Activated CD4-positive, alpha-beta memory T cell treated with anti-CD3 and anti-CD28 coated beads for 36 hours (primary cell): ENCODE results near the gene C12orf57. TPM values are rescaled to one million over a fixed set of nuclear protein-coding genes. Genes with fewer than 3 reads are reported as not detected.
A peak's percentile ranks its signal among the peaks of the same experiment; 100 is the strongest.

ENCODE experiments used
- CTCF ChIA-PET: fragments of 350-600 bp; sonication (Branson Sonifier 250); formaldehyde crosslinking; loops from one replicate; lab custom pipeline; 2021; ENCODE audit warnings: antibody characterized with exemption, inconsistent platforms; lab: Charles Lee
- POLR2A ChIA-PET: fragments of 350-600 bp; sonication (Branson Sonifier 250); formaldehyde crosslinking; loops from one replicate; lab custom pipeline; 2021; ENCODE audit warnings: antibody characterized with exemption; lab: Charles Lee
- DNase-seq: peaks from one replicate; pipeline ENCODE4 v3.0.0-alpha.2; 2020
- H3K27ac Mint-ChIP-seq: one replicate; pipeline ENCODE4 v1.8.0; 2021; ENCODE audit warnings: mixed read lengths
- H3K27me3 Mint-ChIP-seq: one replicate; pipeline ENCODE4 v1.8.0; 2021; ENCODE audit warnings: mixed read lengths
- H3K36me3 Mint-ChIP-seq: one replicate; pipeline ENCODE4 v1.8.0; 2021; ENCODE audit warnings: mixed read lengths
- H3K4me1 Mint-ChIP-seq: one replicate; pipeline ENCODE4 v1.8.0; 2021; ENCODE audit warnings: low read depth, mixed read lengths
- H3K4me3 Mint-ChIP-seq: one replicate; pipeline ENCODE4 v1.8.0; 2021; ENCODE audit warnings: mild to moderate bottlenecking, mixed read lengths
- H3K9me3 Mint-ChIP-seq: one replicate; pipeline ENCODE4 v1.8.0; 2021; ENCODE audit warnings: mixed read lengths
- intact Hi-C: fragments of 100-400 bp; cut with micrococcal nuclease; formaldehyde crosslinking; loops from one replicate; pipeline ENCODE4 v1.15.1; 2023
- total RNA-seq, 2 experiments: library from RNA; stranded (reverse); gene quantifications; one replicate each; pipeline ENCODE4 v1.2.3, GENCODE V29; 2021

The C12orf57 gene
- total RNA-seq, 2 experiments from 2014 or later = 257 to 272 TPM

- peaks cover 68% of the 10 kb centered on the region for H3K4me1 Mint-ChIP-seq
- DNase-seq = no peak
- H3K4me3 Mint-ChIP-seq = peak overlapping the region; percentile 90
- peaks cover 30% of the 10 kb centered on the region for H3K36me3 Mint-ChIP-seq
- no peaks in the 10 kb centered on the region for H3K9me3 Mint-ChIP-seq
- ChIA-PET CTCF (interaction anchor here (0.9 to 15.9 kb wide), 7 partner anchors 9 to 198 kb away, joined by 3 to 586 read pairs (median 10); partner anchors contain the start of gene LPCAT3), POLR2A (interaction anchor here (1.0 to 11.8 kb wide), 8 partner anchors 9 to 161 kb away, joined by 3 to 507 read pairs (median 12); partner anchors contain the start of genes C1RL, EMG1, PHB2 and SPSB2)
- peaks cover 6% of the 10 kb centered on the region for H3K27me3 Mint-ChIP-seq
- peak overlapping the region; percentile 100 for H3K27ac Mint-ChIP-seq
- intact Hi-C loops = no loop called here
Observed at GRCh38 chr12:6946920-6947374, 3.1 kb downstream of the C12orf57 start.

GRCh38 chr12:6947615-6948014, 3.8 kb downstream of the C12orf57 start:
- Mint-ChIP-seq H3K27me3 (peaks cover 6% of the 10 kb centered on the region), H3K9me3 (no peaks in the 10 kb centered on the region), H3K4me1 (peaks cover 63% of the 10 kb centered on the region), H3K27ac (peak overlapping the region; percentile 100), H3K36me3 (peaks cover 36% of the 10 kb centered on the region), H3K4me3 (peak overlapping the region; percentile 59)
- intact Hi-C loops = no loop called here
- CTCF ChIA-PET = interaction anchor here (0.9 to 15.9 kb wide), 5 partner anchors 10 to 71 kb away, joined by 4 to 586 read pairs (median 11); partner anchors contain the start of gene LPCAT3
- no peak for DNase-seq
- POLR2A ChIA-PET = interaction anchor here (1.0 to 11.8 kb wide), 5 partner anchors 10 to 66 kb away, joined by 3 to 507 read pairs (median 18); partner anchors contain the start of genes EMG1 and PHB2

- Mint-ChIP-seq H3K4me1 (peaks cover 55% of the 10 kb centered on the region), H3K27ac (peak overlapping the region; percentile 97), H3K9me3 (no peaks in the 10 kb centered on the region), H3K36me3 (peaks cover 43% of the 10 kb centered on the region), H3K4me3 (peak overlapping the region; percentile 70), H3K27me3 (no peaks in the 10 kb centered on the region)
- CTCF ChIA-PET = interaction anchor here (0.7 to 15.9 kb wide), 8 partner anchors 9 to 163 kb away, joined by 3 to 586 read pairs (median 6); partner anchors contain the start of gene LPCAT3
- POLR2A ChIA-PET = interaction anchor here (0.6 to 11.8 kb wide), 4 partner anchors 8 to 19 kb away, joined by 3 to 507 read pairs (median 4); no protein-coding TSS in a partner anchor
- intact Hi-C loops = no loop called here
- DNase-seq = peak; percentile 56
Observed at GRCh38 chr12:6948873-6949594, 5.2 kb downstream of the C12orf57 start.

- ChIA-PET POLR2A (interaction anchor here (1.4 to 11.8 kb wide), 3 partner anchors 10 to 18 kb away, joined by 9 to 507 read pairs (median 19); no protein-coding TSS in a partner anchor), CTCF (interaction anchor here (1.4 to 15.9 kb wide), 4 partner anchors 10 to 162 kb away, joined by 6 to 586 read pairs (median 10); no protein-coding TSS in a partner anchor)
- intact Hi-C loops = no loop called here
- Mint-ChIP-seq H3K27me3 (no peaks in the 10 kb centered on the region), H3K9me3 (no peaks in the 10 kb centered on the region), H3K27ac (peak overlapping the region; percentile 97), H3K36me3 (peaks cover 49% of the 10 kb centered on the region), H3K4me3 (peak overlapping the region; percentile 98), H3K4me1 (peaks cover 63% of the 10 kb centered on the region)
- DNase-seq = peak; percentile 61
Observed at GRCh38 chr12:6950401-6950801, 6.6 kb downstream of the C12orf57 start.

- CTCF ChIA-PET = interaction anchor here (0.6 to 15.9 kb wide), 4 partner anchors 9 to 157 kb away, joined by 3 to 586 read pairs (median 10); partner anchors contain the start of gene C1RL
- intact Hi-C loops = no loop called here
- POLR2A ChIA-PET = interaction anchor here (0.8 to 11.8 kb wide), 5 partner anchors 7 to 85 kb away, joined by 3 to 507 read pairs (median 19); partner anchors contain the start of genes C12orf57 and RNU7-1
- Mint-ChIP-seq H3K27ac (peak within 1 kb of the TSS; percentile 97), H3K27me3 (no peaks in the 10 kb centered on the region), H3K4me1 (peaks cover 63% of the 10 kb centered on the region), H3K9me3 (no peaks in the 10 kb centered on the region), H3K36me3 (peaks cover 50% of the 10 kb centered on the region), H3K4me3 (peak within 1 kb of the TSS; percentile 98)
- DNase-seq = peak; percentile 76
Observed at GRCh38 chr12:6950811-6951540, 7.2 kb downstream of the C12orf57 start, which contains the start of gene PTPN6. PTPN6 (plus strand) TSS chr12:6951356; CDS start chr12:6951513, 157 bp downstream.

GRCh38 chr12:6951551-6952120, 7.8 kb downstream of the C12orf57 start:
- peak overlapping the region; percentile 98 for H3K4me3 Mint-ChIP-seq
- H3K36me3 Mint-ChIP-seq = peaks cover 54% of the 10 kb centered on the region
- peaks cover 69% of the 10 kb centered on the region for H3K4me1 Mint-ChIP-seq
- intact Hi-C loops = no loop called here
- no peaks in the 10 kb centered on the region for H3K27me3 Mint-ChIP-seq
- H3K9me3 Mint-ChIP-seq = no peaks in the 10 kb centered on the region
- peak overlapping the region; percentile 97 for H3K27ac Mint-ChIP-seq
- POLR2A ChIA-PET = interaction anchor here (0.8 to 11.8 kb wide), 6 partner anchors 8 to 85 kb away, joined by 3 to 507 read pairs (median 14); partner anchors contain the start of genes C12orf57 and RNU7-1
- CTCF ChIA-PET = interaction anchor here (0.6 to 15.9 kb wide), 9 partner anchors 8 to 156 kb away, joined by 3 to 586 read pairs (median 5); partner anchors contain the start of genes C12orf57, C1RL and RNU7-1
- peak; percentile 50 for DNase-seq

GRCh38 chr12:6952121-6952862, 8.5 kb downstream of the C12orf57 start:
- DNase-seq = no peak
- Mint-ChIP-seq H3K27ac (peak overlapping the region; percentile 97), H3K4me1 (peaks cover 70% of the 10 kb centered on the region), H3K27me3 (no peaks in the 10 kb centered on the region), H3K36me3 (peaks cover 58% of the 10 kb centered on the region), H3K4me3 (peak overlapping the region; percentile 98), H3K9me3 (no peaks in the 10 kb centered on the region)
- intact Hi-C loops = no loop called here
- ChIA-PET CTCF (interaction anchor here (0.8 to 15.9 kb wide), 9 partner anchors 8 to 156 kb away, joined by 3 to 586 read pairs (median 5); partner anchors contain the start of genes C12orf57, C1RL and RNU7-1), POLR2A (interaction anchor here (0.8 to 11.8 kb wide), 5 partner anchors 8 to 23 kb away, joined by 3 to 507 read pairs (median 19); partner anchors contain the start of genes C12orf57 and RNU7-1)

- POLR2A ChIA-PET = interaction anchor here (0.7 to 11.8 kb wide), 5 partner anchors 7 to 29 kb away, joined by 3 to 507 read pairs (median 19); partner anchors contain the start of genes C12orf57 and RNU7-1
- DNase-seq = peak; percentile 44
Observed at GRCh38 chr12:6952863-6953441, 9.1 kb downstream of the C12orf57 start.

GRCh38 chr12:6953442-6954315, 9.9 kb downstream of the C12orf57 start:
- intact Hi-C loops = loop anchor here (1.0 kb wide), 2 partner anchors 8 to 9 kb away; partner anchors contain the start of gene C12orf57
- Mint-ChIP-seq H3K9me3 (no peaks in the 10 kb centered on the region), H3K4me3 (peak overlapping the region; percentile 98), H3K27me3 (no peaks in the 10 kb centered on the region), H3K4me1 (peaks cover 71% of the 10 kb centered on the region), H3K36me3 (peaks cover 68% of the 10 kb centered on the region), H3K27ac (peak overlapping the region; percentile 97)
- ChIA-PET POLR2A (interaction anchor here (0.7 to 13.2 kb wide), 6 partner anchors 6 to 102 kb away, joined by 3 to 507 read pairs (median 28); partner anchors contain the start of genes C12orf57, PTPN6 and RNU7-1), CTCF (interaction anchor here (1.0 to 15.9 kb wide), 5 partner anchors 4 to 154 kb away, joined by 3 to 586 read pairs (median 13); partner anchors contain the start of genes C12orf57, C1RL, PTPN6 and RNU7-1)
- DNase-seq = peak; percentile 91

More at GRCh38 chr12:6952863-6953441, 9.1 kb downstream of the C12orf57 start:
- H3K36me3 Mint-ChIP-seq = peaks cover 61% of the 10 kb centered on the region
- H3K4me1 Mint-ChIP-seq = peaks cover 70% of the 10 kb centered on the region
- peak overlapping the region; percentile 97 for H3K27ac Mint-ChIP-seq
- CTCF ChIA-PET = interaction anchor here (0.8 to 15.9 kb wide), 9 partner anchors 7 to 155 kb away, joined by 3 to 586 read pairs (median 5); partner anchors contain the start of genes C12orf57, C1RL and RNU7-1
- H3K9me3 Mint-ChIP-seq = no peaks in the 10 kb centered on the region
- intact Hi-C loops = loop anchor here (1.0 kb wide), 2 partner anchors 8 to 9 kb away; partner anchors contain the start of gene C12orf57
- H3K27me3 Mint-ChIP-seq = no peaks in the 10 kb centered on the region
- H3K4me3 Mint-ChIP-seq = peak overlapping the region; percentile 98
